Measurements from ENCODE around the gene MYO1D. TPM values are rescaled to one million over a fixed set of nuclear protein-coding genes. Genes with fewer than 3 reads are reported as not detected.

The MYO1D gene
- total and polyA plus RNA-seq, 2 of the 13 experiments (the other 11 are each of a cell fraction or from before 2014, with no cell fraction given): 13.2 to 17.3 TPM

GRCh38 chr17:32621612-32622312, 255.2 kb downstream of the MYO1D start:
- DNase-seq (ENCODE audit: low spot score) (no peak), FAIRE-seq (no peak), ATAC-seq (no peak)
- Histone ChIP-seq H3K36me3 (replicated peaks in 1 of 2; ENCODE audit: control insufficient read depth in 1 of 2, insufficient read depth in 2 of 2, low read length in 2 of 2) (no peaks in the 10 kb centered on the region), H3K4me1 (ENCODE audit: insufficient read depth, low read length) (no peaks in the 10 kb centered on the region), H3K9ac (ENCODE audit: insufficient read depth, low read depth, low read length) (no peak overlapping the region), H3K27me3 (ENCODE audit: control insufficient read depth in 1 of 2, insufficient read depth in 2 of 2, low read length in 2 of 2) (no peaks in the 10 kb centered on the region), H3K27ac (ENCODE audit: extremely low read length, insufficient read depth, low read length) (no peak overlapping the region), H3K4me3 (replicated peaks in 1 of 3; ENCODE audit: insufficient read depth in 1 of 3, low read depth in 2 of 3, low read length in 3 of 3) (no peak overlapping the region), H3K9me3 (ENCODE audit: low read length) (no peaks in the 10 kb centered on the region), H4K20me1 (ENCODE audit: insufficient read depth, low read length) (no peaks in the 10 kb centered on the region), H2AFZ (ENCODE audit: low read length) (no peak overlapping the region), H3K4me2 (ENCODE audit: low read depth, low read length) (no peak overlapping the region), H3K79me2 (ENCODE audit: insufficient read depth, low read length) (no peaks in the 10 kb centered on the region)
- intact Hi-C loops (cut with micrococcal nuclease; ENCODE audit: unreplicated experiment): no loop called here
- ChIA-PET POLR2A (no interaction called here), CTCF (ENCODE audit: low intra/inter-chr PET ratio, low total read pairs) (no interaction called here)
- BruUV-seq (replicated peaks): no TSS peak
- 91% methylated on average over 3 of the region's 3 CpGs for WGBS (ENCODE audit: low lambda C conversion rate)
- in situ Hi-C loops (cut with HindIII; ENCODE audit: extremely low pct_ligation_motif_present, low pct_unique_long_range_greater_than_20kb): no loop called here
- no peak for TF ChIP-seq ZNF770 (CRISPR knock-in tag; IDR thresholded peaks at IDR 0.05)
- TF ChIP-seq PAX8 (CRISPR knock-in tag; IDR thresholded peaks at IDR 0.05; ENCODE audit: borderline replicate concordance): no peak
- no peak for TF ChIP-seq BRD4 (CRISPR knock-in tag; IDR thresholded peaks at IDR 0.05)
- TF ChIP-seq U2AF1 (optimal IDR thresholded peaks at IDR 0.05; ENCODE audit: low read depth, low read length): no peak
- no peak for TF ChIP-seq ZNF879 (CRISPR knock-in tag; IDR thresholded peaks at IDR 0.05)
- no peak for TF ChIP-seq ZSCAN5A (CRISPR knock-in tag; IDR thresholded peaks at IDR 0.05; ENCODE audit: borderline replicate concordance)
- no peak for TF ChIP-seq ZNF10 (CRISPR knock-in tag; IDR thresholded peaks at IDR 0.05; ENCODE audit: borderline replicate concordance, low read depth)
- TF ChIP-seq ZBTB1 (CRISPR knock-in tag; IDR thresholded peaks at IDR 0.05; ENCODE audit: borderline replicate concordance): no peak
- no peak for TF ChIP-seq GZF1 (CRISPR knock-in tag; IDR thresholded peaks at IDR 0.05)
- no peak for TF ChIP-seq CENPT (CRISPR knock-in tag; IDR thresholded peaks at IDR 0.05; ENCODE audit: low read depth)

Measured in HepG2 (cell line).